Gastrocnemius medialis (tissue), 4 donors: ENCODE measurements around the gene COMMD3. TPM values are rescaled to one million over a fixed set of nuclear protein-coding genes. Genes with fewer than 3 reads are reported as not detected.
A peak's percentile ranks its signal among the peaks of the same experiment; 100 is the strongest.

ENCODE experiments used
- ATAC-seq, 2 donors: fragments of 150-250 bp; one replicate each; pipeline ENCODE4 v1.9.1; 2016
- DNase-seq, 2 donors: peaks; one replicate each; pipeline ENCODE4 v3.0.0-alpha.2; 2019
- H3K27ac ChIP-seq, 4 donors: fragments of 200-600 bp; sonication (generic); 1 replicate in 1 of 4; 2 replicates in 3 of 4; pipeline ENCODE4 v1.5.1; 2016 to 2018; ENCODE audit warnings: mild to moderate bottlenecking in 2 of 4, moderate library complexity in 1 of 4
- H3K27me3 ChIP-seq, 3 donors: fragments of 200-600 bp; sonication (generic) in 2 of 3; 1 replicate in 1 of 3; 2 replicates in 2 of 3; pipeline versions ENCODE4 v1.5.1 to v1.6.0; 2016 to 2019; ENCODE audit warnings: mild to moderate bottlenecking in 1 of 3, moderate library complexity in 1 of 3
- H3K36me3 ChIP-seq, 2 donors: fragments of 200-600 bp; sonication (generic) in 1 of 2; one replicate each; pipeline ENCODE4 v1.5.1; 2017 to 2018
- H3K4me1 ChIP-seq, 2 donors: fragments of 200-600 bp; sonication (generic) in 1 of 2; one replicate each; pipeline ENCODE4 v1.5.1; 2016 to 2017; ENCODE audit warnings: mild to moderate bottlenecking in 2 of 2
- H3K4me3 ChIP-seq, 4 donors: fragments of 200-600 bp; sonication (generic) in 3 of 4; 1 replicate in 1 of 4; 2 replicates in 3 of 4; pipeline ENCODE4 v1.5.1; 2016 to 2019; ENCODE audit warnings: mild to moderate bottlenecking in 2 of 4
- H3K9me3 ChIP-seq, 3 donors: fragments of 200-600 bp; sonication (generic) in 2 of 3; 1 replicate in 1 of 3; 2 replicates in 2 of 3; pipeline ENCODE4 v1.5.1; 2016 to 2019
- CTCF ChIP-seq, 5 experiments: fragments of 450-650 bp in 3 of 5; fragments of 200-600 bp in 2 of 5; sonication (generic) in 2 of 5; IDR thresholded peaks in 4 of 5; conservative IDR thresholded peaks in 1 of 5; 1 replicate in 4 of 5; 2 replicates in 1 of 5; pipeline ENCODE4 v1.5.1; 2016 to 2019; ENCODE audit warnings: antibody characterized with exemption in 5 of 5, mild to moderate bottlenecking in 3 of 5, moderate library complexity in 3 of 5
- POLR2A ChIP-seq, 2 donors: fragments of 450-650 bp; IDR thresholded peaks; one replicate each; pipeline ENCODE4 v1.6.1; 2017; ENCODE audit warnings: antibody characterized with exemption in 2 of 2, mild to moderate bottlenecking in 2 of 2, moderate library complexity in 2 of 2
- in situ Hi-C, 4 donors: fragments of 200-750 bp; cut with MboI; loops; one replicate each; pipeline versions ENCODE4 v1.15.0 to v1.8.0; 2017; ENCODE audit warnings: low sequenced_read_pairs in 4 of 4
- intact Hi-C: fragments of 100-400 bp; cut with DNase I; formaldehyde crosslinking; loops from one replicate; pipeline ENCODE4 v1.15.1; 2023; ENCODE audit warnings: low total_unique reads
- total RNA-seq, 4 donors: library from RNA; depleted of rRNA; stranded (reverse); fragments of >200 nt; gene quantifications; one replicate each; pipeline versions ENCODE4 v1.1.0 to v1.2.3, GENCODE V29; 2016

The COMMD3 gene
- 10 to 100 TPM; 26.8 to 50.9 (median 37.9) TPM for total RNA-seq

DNA sequence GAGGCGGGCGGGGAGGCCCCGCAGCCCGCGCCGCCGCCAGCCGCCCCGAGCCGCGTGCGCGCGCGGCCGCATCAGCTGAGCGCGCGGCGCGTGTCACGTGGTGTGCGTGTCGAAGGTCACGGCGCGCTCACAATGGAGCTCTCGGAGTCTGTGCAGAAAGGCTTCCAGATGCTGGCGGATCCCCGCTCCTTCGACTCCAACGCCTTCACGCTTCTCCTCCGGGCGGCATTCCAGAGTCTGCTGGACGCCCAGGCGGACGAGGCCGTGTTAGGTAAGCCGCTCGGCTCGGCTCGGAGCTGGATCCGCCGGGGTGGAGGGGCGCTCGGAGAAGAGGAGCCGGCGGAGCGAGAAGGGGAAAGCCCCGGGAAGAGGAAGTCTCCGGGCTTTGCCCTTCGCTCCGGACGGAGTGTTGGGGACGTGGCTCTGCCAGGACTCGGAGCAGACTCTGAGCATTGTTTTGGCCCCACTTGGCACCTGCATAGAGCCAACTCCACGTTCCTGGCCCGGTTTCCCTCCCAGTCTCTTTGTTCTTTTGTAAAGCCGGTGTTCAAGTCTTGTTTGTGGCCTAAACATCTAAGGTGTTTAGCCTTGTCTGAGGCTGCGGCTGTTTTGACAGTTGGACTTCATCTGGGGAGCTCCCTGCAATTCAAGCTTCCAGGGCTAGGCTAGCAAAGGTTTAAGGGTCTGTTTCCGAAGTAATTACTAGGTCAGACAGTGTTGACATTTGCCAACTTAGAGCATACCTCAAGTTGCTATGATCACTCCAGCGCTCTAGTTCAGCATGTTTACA is at the start of gene COMMD3:
TSS of gene COMMD3 (plus strand) at position 103 of the 790 bp plus-strand sequence. CDS start at position 133, 30 bp downstream.
- no peaks in the 10 kb centered on the region for H3K9me3 ChIP-seq
- H3K4me3 ChIP-seq, result peak within 1 kb of the TSS; percentile 79 to 96 (median 84)
- ATAC-seq, result peak; percentile 80 to 82
- peak; percentile 81 to 90 for TF ChIP-seq POLR2A (IDR thresholded peaks at IDR 0.05)
- TF ChIP-seq CTCF (IDR thresholded peaks at IDR 0.05 in 4 of 5, conservative IDR thresholded peaks at IDR 0.05 in 1 of 5), result no peak
- no peaks in the 10 kb centered on the region for H3K36me3 ChIP-seq
- H3K27me3 ChIP-seq, result no peaks in the 10 kb centered on the region
- peak; percentile 79 to 83 for DNase-seq
- in situ Hi-C loops (loop anchor here (5.0 to 25.0 kb wide), 10 partner anchors 62 to 1121 kb away; partner anchors contain the start of genes DNAJC1 (in 3 of the 4), MSRB2 (in 1 of the 4), OTUD1 (in 1 of the 4) and SKIDA1 (in 1 of the 4)), intact Hi-C loops (loop anchor here (1.0 to 10.0 kb wide), 8 partner anchors 24 to 782 kb away; partner anchors contain the start of genes DNAJC1, MLLT10 and MSRB2)
- H3K4me1 ChIP-seq, result peaks cover 24 to 30% of the 10 kb centered on the region in 2 donors
- H3K27ac ChIP-seq, result peak within 1 kb of the TSS; percentile 94 to 97 (median 95)

GRCh38 chr10:22268503-22268902 is 47.7 kb upstream of the COMMD3 start:
- H3K4me1 ChIP-seq, result no peaks in the 10 kb centered on the region
- DNase-seq, result no peak
- ATAC-seq, result no peak
- H3K4me3 ChIP-seq, result no peak overlapping the region
- in situ Hi-C loops, result no loop called here
- TF ChIP-seq CTCF (IDR thresholded peaks at IDR 0.05 in 4 of 5, conservative IDR thresholded peaks at IDR 0.05 in 1 of 5), result no peak
- no peak for TF ChIP-seq POLR2A (IDR thresholded peaks at IDR 0.05)
- H3K27me3 ChIP-seq, result no peaks in the 10 kb centered on the region
- intact Hi-C loops, result no loop called here
- H3K9me3 ChIP-seq, result no peaks in the 10 kb centered on the region
- no peaks in the 10 kb centered on the region for H3K36me3 ChIP-seq
- no peak overlapping the region for H3K27ac ChIP-seq

GRCh38 chr10:22271786-22272185 is 44.4 kb upstream of the COMMD3 start:
- no peaks in the 10 kb centered on the region for H3K36me3 ChIP-seq
- no peak for TF ChIP-seq CTCF (IDR thresholded peaks at IDR 0.05 in 4 of 5, conservative IDR thresholded peaks at IDR 0.05 in 1 of 5)
- TF ChIP-seq POLR2A (IDR thresholded peaks at IDR 0.05), result no peak
- H3K4me1 ChIP-seq, result no peaks in the 10 kb centered on the region
- H3K4me3 ChIP-seq, result no peak overlapping the region
- intact Hi-C loops (no loop called here), in situ Hi-C loops (no loop called here)
- DNase-seq (no peak), ATAC-seq (no peak)
- H3K27me3 ChIP-seq, result no peaks in the 10 kb centered on the region
- no peaks in the 10 kb centered on the region for H3K9me3 ChIP-seq
- no peak overlapping the region for H3K27ac ChIP-seq

- TF ChIP-seq POLR2A (IDR thresholded peaks at IDR 0.05) (no peak), CTCF (IDR thresholded peaks at IDR 0.05 in 4 of 5, conservative IDR thresholded peaks at IDR 0.05 in 1 of 5) (no peak)
- no peaks in the 10 kb centered on the region for H3K4me1 ChIP-seq
- no peak overlapping the region for H3K27ac ChIP-seq
- no peaks in the 10 kb centered on the region for H3K9me3 ChIP-seq
- DNase-seq (no peak), ATAC-seq (no peak)
- H3K27me3 ChIP-seq, result peaks cover 0 to 7% (median 0%) of the 10 kb centered on the region in 3 donors
- H3K36me3 ChIP-seq, result no peaks in the 10 kb centered on the region
- in situ Hi-C loops, result no loop called here
- H3K4me3 ChIP-seq, result no peak overlapping the region
- intact Hi-C loops, result no loop called here
Observed at GRCh38 chr10:22278441-22278782, 37.8 kb upstream of the COMMD3 start.
